HepG2 (cell line): ENCODE data around the gene GFER. TPM values are rescaled to one million over a fixed set of nuclear protein-coding genes. Genes with fewer than 3 reads are reported as not detected.
A peak's percentile ranks its signal among the peaks of the same experiment; 100 is the strongest.

Source experiments
- GZF1 ChIP-seq: sonication (generic); formaldehyde crosslinking; IDR thresholded peaks from 2 replicates; pipeline ENCODE4 v1.5.1; 2020; ENCODE audit warnings: mild to moderate bottlenecking, missing genetic modification reagents
- MTA3 ChIP-seq: sonication (generic); formaldehyde crosslinking; IDR thresholded peaks from 2 replicates; pipeline ENCODE4 v1.4.0; 2020; ENCODE audit warnings: missing genetic modification reagents
- POLR2G ChIP-seq: fragments of 200-400 bp; formaldehyde crosslinking; IDR thresholded peaks from 2 replicates; pipeline ENCODE4 v1.6.1; 2018; ENCODE audit warnings: mild to moderate bottlenecking, low read depth, low read length, moderate library complexity
- PPARG ChIP-seq: conservative IDR thresholded peaks from 2 replicates; pipeline ENCODE4 v1.6.1; 2016; ENCODE audit warnings: missing biosample characterization, missing genetic modification reagents
- RARA ChIP-seq: IDR thresholded peaks from 2 replicates; pipeline ENCODE4 v1.6.1; 2016; ENCODE audit warnings: missing genetic modification reagents, missing compliant biosample characterization
- RBM39 ChIP-seq: fragments of 200-400 bp; formaldehyde crosslinking; IDR thresholded peaks from one replicate; pipeline ENCODE4 v1.6.1; 2018; ENCODE audit warnings: antibody characterized with exemption, mild to moderate bottlenecking, low read depth, low read length; ENCODE audit not compliant: poor library complexity, severe bottlenecking
- REST ChIP-seq, 2 experiments: IDR thresholded peaks; 2 replicates each; pipeline ENCODE4 v1.6.1; 2011 to 2012; ENCODE audit warnings: low read length in 2 of 2, borderline replicate concordance in 1 of 2, low read depth in 1 of 2, mild to moderate bottlenecking in 1 of 2, moderate library complexity in 1 of 2
- RXRA ChIP-seq: sonication (generic); formaldehyde crosslinking; IDR thresholded peaks from 2 replicates; pipeline ENCODE4 v1.5.1; 2020; ENCODE audit warnings: missing genetic modification reagents
- SSRP1 ChIP-seq: IDR thresholded peaks from 2 replicates; pipeline ENCODE4 v1.6.1; 2016; ENCODE audit warnings: control low read depth
- THAP8 ChIP-seq: sonication (generic); formaldehyde crosslinking; IDR thresholded peaks from 2 replicates; pipeline ENCODE4 v1.5.1; 2020; ENCODE audit warnings: missing genetic modification reagents, mild to moderate bottlenecking, borderline replicate concordance
- TIGD3 ChIP-seq: sonication (generic); formaldehyde crosslinking; IDR thresholded peaks from 2 replicates; pipeline ENCODE4 v1.5.1; 2020; ENCODE audit warnings: mild to moderate bottlenecking, missing genetic modification reagents, borderline replicate concordance
- TRIM22 ChIP-seq: fragments of 450-650 bp; IDR thresholded peaks from 2 replicates; pipeline ENCODE4 v1.6.1; 2017
- ZNF20 ChIP-seq: sonication (generic); formaldehyde crosslinking; IDR thresholded peaks from 2 replicates; pipeline ENCODE4 v1.4.0; 2020; ENCODE audit warnings: mild to moderate bottlenecking, moderate library complexity, missing genetic modification reagents
- ZNF446 ChIP-seq: sonication (generic); formaldehyde crosslinking; IDR thresholded peaks from 2 replicates; pipeline ENCODE4 v1.5.0; 2020; ENCODE audit warnings: mild to moderate bottlenecking, missing genetic modification reagents
- ZNF570 ChIP-seq: sonication (generic); formaldehyde crosslinking; IDR thresholded peaks from 2 replicates; pipeline ENCODE4 v1.4.0; 2020; ENCODE audit warnings: mild to moderate bottlenecking, missing genetic modification reagents, borderline replicate concordance
- ZNF678 ChIP-seq: sonication (generic); formaldehyde crosslinking; IDR thresholded peaks from 2 replicates; pipeline ENCODE4 v1.4.0; 2020; ENCODE audit warnings: mild to moderate bottlenecking, missing genetic modification reagents
- ZNF687 ChIP-seq: sonication (generic); formaldehyde crosslinking; IDR thresholded peaks from 2 replicates; pipeline ENCODE4 v1.5.1; 2020; ENCODE audit warnings: mild to moderate bottlenecking, missing genetic modification reagents, moderate library complexity
- polyA plus RNA-seq, 8 experiments: library from polyadenylated mRNA; depleted of rRNA in 3 of 8; stranded (reverse) in 7 of 8; unstranded in 1 of 8; fragments of >200 nt; fragmentation: Illumina TruSeq in 4 of 8; extraction: Trizol in 4 of 8; gene quantifications; 2 replicates each; pipeline versions ENCODE4 v1.2.1 to v1.2.3, GENCODE V29; 2011 to 2016; ENCODE audit warnings: low read depth in 4 of 8, missing spikeins in 1 of 8, mixed read lengths in 1 of 8; ENCODE audit not compliant: insufficient read depth in 1 of 8
- total RNA-seq, 5 experiments: library from RNA; depleted of rRNA; stranded (reverse); fragments of >200 nt; fragmentation: Illumina TruSeq; extraction: Trizol; gene quantifications; 2 replicates each; pipeline ENCODE4 v1.2.3, GENCODE V29; 2016; ENCODE audit warnings: low read depth in 1 of 5

GFER gene
- total and polyA plus RNA-seq, 2 of the 13 experiments (the other 11 are each of a cell fraction or from before 2014, with no cell fraction given) = 28.6 to 71.7 TPM

GRCh38 chr16:1940273-1941161 lies 43.5 kb upstream of the GFER start (continued):
- TF ChIP-seq ZNF687 (CRISPR knock-in tag) (peak; percentile 94), POLR2G (peak; percentile 84), THAP8 (CRISPR knock-in tag) (no peak), GZF1 (CRISPR knock-in tag) (no peak), ZNF570 (CRISPR knock-in tag) (no peak), ZNF20 (CRISPR knock-in tag) (no peak), REST (IDR thresholded peaks at IDR 0.05; ENCODE audit: borderline replicate concordance in 1 of 2, low read depth in 1 of 2, low read length in 2 of 2) (peak in 1 of 2 experiments; percentile 72; a peak in 2 of 4 replicates), MTA3 (no peak), ZNF446 (CRISPR knock-in tag) (no peak), PPARG (CRISPR knock-in tag) (no peak; the same call in 1 of the 2 replicates), SSRP1 (CRISPR knock-in tag) (no peak; the same call in 1 of the 2 replicates), ZNF678 (no peak), RARA (peak; percentile 65; the same call in 1 of the 2 replicates), RXRA (CRISPR knock-in tag) (peak; percentile 79), TRIM22 (no peak), TIGD3 (0 out of 2 replicates have a peak, but pooled peaks have one; percentile 52), RBM39 (peak; percentile 88)
